Smooth muscle cell (in vitro differentiated cells): ENCODE data around the gene FAF1. TPM values are rescaled to one million over a fixed set of nuclear protein-coding genes. Genes with fewer than 3 reads are reported as not detected.

Experiments used
- DNase-seq: peaks from one replicate; lab custom pipeline; 2025; ENCODE audit not compliant: unreplicated experiment; lab: John Stamatoyannopoulos, UW
- H2AFZ ChIP-seq: fragments of 200-600 bp; sonication (generic); 2 replicates; pipeline ENCODE4 v1.6.0; 2016; ENCODE audit warnings: antibody characterized with exemption, low read depth, mild to moderate bottlenecking
- H3F3A ChIP-seq: fragments of 200-600 bp; sonication (generic); 2 replicates; pipeline ENCODE4 v1.6.0; 2017; ENCODE audit warnings: antibody characterized with exemption, low read depth
- H3K27ac ChIP-seq: fragments of 200-600 bp; sonication (generic); 2 replicates; pipeline ENCODE4 v1.5.1; 2016; ENCODE audit warnings: low read depth, mild to moderate bottlenecking
- H3K27me3 ChIP-seq: fragments of 200-600 bp; sonication (generic); 2 replicates; pipeline ENCODE4 v1.6.1; 2016; ENCODE audit warnings: low read depth, mild to moderate bottlenecking
- H3K36me3 ChIP-seq: fragments of 200-600 bp; sonication (generic); 2 replicates; pipeline ENCODE4 v1.5.1; 2016; ENCODE audit warnings: low read depth
- H3K4me1 ChIP-seq: fragments of 200-600 bp; sonication (generic); 2 replicates; pipeline ENCODE4 v1.5.1; 2016; ENCODE audit warnings: low read depth
- H3K4me2 ChIP-seq: fragments of 200-600 bp; sonication (generic); 2 replicates; pipeline ENCODE4 v1.6.0; 2016; ENCODE audit warnings: mild to moderate bottlenecking
- H3K4me3 ChIP-seq: fragments of 200-600 bp; sonication (generic); 2 replicates; pipeline ENCODE4 v1.5.1; 2016; ENCODE audit warnings: mild to moderate bottlenecking
- H3K79me2 ChIP-seq: fragments of 200-600 bp; sonication (generic); 2 replicates; pipeline ENCODE4 v1.6.0; 2016; ENCODE audit warnings: low read depth, mild to moderate bottlenecking
- H3K9ac ChIP-seq: fragments of 200-600 bp; sonication (generic); 2 replicates; pipeline ENCODE4 v1.6.0; 2016; ENCODE audit warnings: low read depth
- H3K9me3 ChIP-seq: fragments of 200-600 bp; sonication (generic); replicated peaks from 2 replicates; pipeline ENCODE4 v1.5.1; 2016; ENCODE audit warnings: low read depth
- H4K20me1 ChIP-seq: fragments of 200-600 bp; sonication (generic); 2 replicates; pipeline ENCODE4 v1.6.0; 2016; ENCODE audit warnings: low read depth
- WGBS: methylation state at CpG from one replicate; pipeline ENCODE4 v1.1.7; 2016; ENCODE audit warnings: low lambda C conversion rate; 5-methylcytosine and 5-hydroxymethylcytosine counted together
- polyA plus RNA-seq: library from polyadenylated mRNA; unstranded; fragments of >200 nt; fragmentation: Nextera tagmentation; extraction: Ambion mirVana; gene quantifications from 2 replicates; pipeline ENCODE4 v1.2.1, GENCODE V29; 2016
- total RNA-seq: library from RNA; depleted of rRNA; stranded (reverse); fragments of >200 nt; gene quantifications from 2 replicates; pipeline ENCODE4 v1.2.3, GENCODE V29; 2014
- TF ChIP-seq, protein P1 (sequence below): fragments of 200-600 bp; sonication (generic); IDR thresholded peaks from 2 replicates; pipeline ENCODE4 v1.5.1; 2017; ENCODE audit warnings: borderline replicate concordance, mild to moderate bottlenecking, antibody characterized with exemption; ENCODE audit not compliant: insufficient read depth, poor library complexity, severe bottlenecking

FAF1 gene
- total and polyA plus RNA-seq, 2 experiments from 2014 or later = 51.5 to 51.6 TPM

GRCh38 chr1:50420689-50421365 is 539.2 kb downstream of the FAF1 start:
- TF ChIP-seq, protein P1, sequence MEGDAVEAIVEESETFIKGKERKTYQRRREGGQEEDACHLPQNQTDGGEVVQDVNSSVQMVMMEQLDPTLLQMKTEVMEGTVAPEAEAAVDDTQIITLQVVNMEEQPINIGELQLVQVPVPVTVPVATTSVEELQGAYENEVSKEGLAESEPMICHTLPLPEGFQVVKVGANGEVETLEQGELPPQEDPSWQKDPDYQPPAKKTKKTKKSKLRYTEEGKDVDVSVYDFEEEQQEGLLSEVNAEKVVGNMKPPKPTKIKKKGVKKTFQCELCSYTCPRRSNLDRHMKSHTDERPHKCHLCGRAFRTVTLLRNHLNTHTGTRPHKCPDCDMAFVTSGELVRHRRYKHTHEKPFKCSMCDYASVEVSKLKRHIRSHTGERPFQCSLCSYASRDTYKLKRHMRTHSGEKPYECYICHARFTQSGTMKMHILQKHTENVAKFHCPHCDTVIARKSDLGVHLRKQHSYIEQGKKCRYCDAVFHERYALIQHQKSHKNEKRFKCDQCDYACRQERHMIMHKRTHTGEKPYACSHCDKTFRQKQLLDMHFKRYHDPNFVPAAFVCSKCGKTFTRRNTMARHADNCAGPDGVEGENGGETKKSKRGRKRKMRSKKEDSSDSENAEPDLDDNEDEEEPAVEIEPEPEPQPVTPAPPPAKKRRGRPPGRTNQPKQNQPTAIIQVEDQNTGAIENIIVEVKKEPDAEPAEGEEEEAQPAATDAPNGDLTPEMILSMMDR = no peak

GRCh38 chr1:50419907-50420677 is 540.0 kb downstream of the FAF1 start:
- Histone ChIP-seq H4K20me1 (no peaks in the 10 kb centered on the region), H3K36me3 (no peaks in the 10 kb centered on the region), H3K4me3 (no peak overlapping the region), H2AFZ (no peak overlapping the region), H3K79me2 (no peaks in the 10 kb centered on the region), H3K9ac (no peak overlapping the region), H3K4me2 (no peak overlapping the region), H3F3A (no peaks in the 10 kb centered on the region), H3K4me1 (peaks cover 21% of the 10 kb centered on the region), H3K27ac (no peak overlapping the region), H3K27me3 (peaks cover 99% of the 10 kb centered on the region), H3K9me3 (no peaks in the 10 kb centered on the region)
- TF ChIP-seq, protein P1 = no peak
- WGBS = 7% methylated on average over 21 of the region's 21 CpGs
- no peak for DNase-seq

More at GRCh38 chr1:50420689-50421365, 539.2 kb downstream of the FAF1 start:
- no peak overlapping the region for H2AFZ ChIP-seq
- H3K4me3 ChIP-seq = no peak overlapping the region
- H3K27me3 ChIP-seq = peaks cover 99% of the 10 kb centered on the region
- H3K9ac ChIP-seq = no peak overlapping the region
- no peaks in the 10 kb centered on the region for H3K79me2 ChIP-seq
- 4% methylated on average over 63 of the region's 69 CpGs for WGBS
- DNase-seq = no peak
- H4K20me1 ChIP-seq = no peaks in the 10 kb centered on the region
- H3K36me3 ChIP-seq = no peaks in the 10 kb centered on the region
- no peak overlapping the region for H3K4me2 ChIP-seq
- H3K27ac ChIP-seq = no peak overlapping the region
- H3F3A ChIP-seq = no peaks in the 10 kb centered on the region
- no peaks in the 10 kb centered on the region for H3K9me3 ChIP-seq
- peaks cover 21% of the 10 kb centered on the region for H3K4me1 ChIP-seq

DNA sequence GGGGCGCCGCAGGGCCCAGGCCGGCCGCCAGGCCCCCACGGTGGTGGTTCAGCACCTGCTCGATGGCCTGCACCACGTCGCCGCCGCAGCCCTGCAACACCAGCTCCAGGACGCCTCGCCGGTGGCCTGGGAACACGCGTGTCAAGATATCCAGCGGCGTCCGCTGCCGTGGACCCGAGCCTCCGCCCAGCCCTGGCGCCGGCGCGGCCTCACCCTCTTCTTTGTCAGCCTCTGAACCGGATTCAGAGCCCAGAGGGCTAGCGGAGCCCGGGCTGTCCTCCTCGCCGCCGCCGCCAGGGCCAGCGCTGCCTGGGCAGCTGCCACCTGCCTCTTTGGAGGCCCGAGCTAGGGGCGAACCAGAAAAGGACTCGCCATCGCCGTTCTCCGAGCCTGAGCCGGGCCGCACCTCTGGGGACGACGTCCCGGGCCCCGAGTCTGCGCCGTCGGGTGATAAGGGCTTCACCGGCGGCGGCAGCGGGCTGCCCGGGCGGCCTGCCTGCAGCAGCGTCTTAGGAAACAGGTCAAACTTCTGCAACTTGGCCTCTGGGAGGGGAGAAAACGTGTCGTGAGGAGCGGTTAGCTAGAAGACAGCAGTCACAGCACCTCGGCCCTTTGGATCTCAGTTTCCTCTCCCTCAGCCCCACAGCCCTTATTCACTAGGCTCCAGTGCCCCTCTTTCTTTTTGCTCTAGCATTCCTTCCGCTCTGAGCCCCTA is 540.7 kb downstream of the FAF1 start:
- Histone ChIP-seq H3F3A (no peaks in the 10 kb centered on the region), H2AFZ (no peak overlapping the region), H3K4me2 (peak overlapping the region; percentile 26), H3K9me3 (no peaks in the 10 kb centered on the region), H3K79me2 (no peaks in the 10 kb centered on the region), H4K20me1 (no peaks in the 10 kb centered on the region), H3K27ac (no peak overlapping the region), H3K4me1 (peaks cover 21% of the 10 kb centered on the region), H3K36me3 (no peaks in the 10 kb centered on the region), H3K27me3 (peaks cover 99% of the 10 kb centered on the region), H3K9ac (no peak overlapping the region), H3K4me3 (no peak overlapping the region)
- no peak for DNase-seq
- TF ChIP-seq, protein P1 = no peak
- 5% methylated on average over 56 of the region's 60 CpGs for WGBS
